IPS DF 4.7 (cell line): ENCODE measurements around the gene KRTAP19-4.

Source experiments
- DNase-seq: peaks from one replicate; pipeline ENCODE4 v3.0.0-alpha.2; 2013; ENCODE audit warnings: low spot score; ENCODE audit errors: extremely low read depth

KRTAP19-4 gene, protein sequence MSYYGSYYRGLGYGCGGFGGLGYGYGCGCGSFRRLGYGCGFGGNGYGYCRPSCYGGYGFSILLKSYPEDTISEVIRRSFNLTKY

DNA sequence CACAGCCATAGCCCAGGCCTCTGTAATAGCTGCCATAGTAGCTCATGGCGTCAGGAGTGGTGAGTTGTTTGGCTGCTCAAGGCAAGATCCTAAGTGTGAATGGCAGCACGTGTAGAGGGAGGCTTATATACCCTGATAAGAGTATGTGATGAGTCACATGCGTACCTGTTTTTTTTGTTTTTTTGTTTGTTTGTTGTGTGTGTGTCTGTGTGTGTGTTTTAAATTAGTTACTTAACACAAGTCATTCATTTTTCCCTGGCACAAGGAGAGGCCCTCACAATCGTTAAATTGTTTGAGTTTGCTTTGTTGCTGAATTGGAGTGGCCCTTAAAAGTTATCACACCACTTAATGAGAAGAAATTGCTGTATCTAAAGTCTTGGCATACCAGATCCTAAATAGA is at the start of gene KRTAP19-4:
KRTAP19-4 (minus strand) TSS at position 101 of the 400 bp plus-strand sequence; CDS start at position 46, 55 bp downstream.
- DNase-seq = no peak

DNA sequence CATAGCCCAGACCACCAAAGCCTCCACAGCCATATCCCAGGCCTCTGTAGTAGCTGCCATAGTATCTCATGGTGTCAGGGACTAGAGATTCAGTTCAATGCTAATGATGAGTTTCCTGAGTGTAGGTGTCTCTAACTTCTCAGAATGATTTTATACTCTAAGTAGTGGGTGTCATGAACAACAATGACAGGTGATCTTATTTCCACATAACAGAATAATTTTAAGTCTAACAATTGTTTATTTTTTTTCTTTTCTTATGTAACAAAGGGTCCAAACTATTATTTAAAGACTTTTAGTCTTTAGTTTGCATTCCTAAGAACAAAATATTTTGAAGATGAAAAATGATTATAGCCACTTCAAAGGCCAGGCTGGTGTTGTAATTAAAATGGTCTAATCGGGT is 44.8 kb upstream of the KRTAP19-4 start, which contains the start of gene KRTAP19-6:
KRTAP19-6 (minus strand) TSS at position 101 of the 400 bp plus-strand sequence; CDS start at position 70, 31 bp downstream.
- DNase-seq = no peak

DNA sequence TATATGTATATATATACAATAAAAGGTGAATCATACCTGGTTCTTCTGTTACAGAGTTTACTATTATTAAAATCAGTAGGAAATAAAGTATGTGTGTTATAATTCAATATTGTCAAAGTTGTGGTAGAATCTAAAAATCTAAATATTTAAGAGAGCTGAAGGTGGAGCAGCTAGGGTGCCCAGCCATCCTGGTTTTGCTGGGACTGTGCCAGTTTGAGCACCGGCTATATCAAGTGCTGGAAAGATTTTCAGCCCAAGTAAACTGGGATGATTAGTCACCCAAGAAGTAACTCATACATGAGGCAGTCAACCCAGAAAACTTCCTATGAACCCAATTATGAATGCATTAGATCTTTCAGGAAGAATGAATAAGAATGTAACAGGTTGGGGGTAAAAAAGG is 21.9 kb upstream of the KRTAP19-4 start:
- DNase-seq = no peak

DNA sequence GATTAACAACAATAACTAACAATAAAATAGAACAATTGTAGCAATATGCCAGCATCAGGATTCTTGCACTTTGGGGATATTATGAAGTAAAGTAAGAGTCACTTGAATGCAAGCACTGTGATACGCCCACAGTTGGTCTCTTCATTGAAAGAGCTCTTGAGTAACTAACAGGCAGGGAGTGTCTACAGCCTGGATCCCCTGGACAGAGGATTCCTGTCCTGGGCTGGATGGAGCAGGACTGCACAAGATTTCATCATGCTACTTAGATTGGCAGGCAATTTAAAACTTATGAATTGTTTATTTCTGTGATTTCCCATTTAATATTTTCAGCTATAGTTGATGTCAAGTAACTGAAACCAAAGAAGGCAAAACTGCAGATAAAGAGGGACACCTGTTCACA is 18.7 kb upstream of the KRTAP19-4 start:
- DNase-seq = no peak

DNA sequence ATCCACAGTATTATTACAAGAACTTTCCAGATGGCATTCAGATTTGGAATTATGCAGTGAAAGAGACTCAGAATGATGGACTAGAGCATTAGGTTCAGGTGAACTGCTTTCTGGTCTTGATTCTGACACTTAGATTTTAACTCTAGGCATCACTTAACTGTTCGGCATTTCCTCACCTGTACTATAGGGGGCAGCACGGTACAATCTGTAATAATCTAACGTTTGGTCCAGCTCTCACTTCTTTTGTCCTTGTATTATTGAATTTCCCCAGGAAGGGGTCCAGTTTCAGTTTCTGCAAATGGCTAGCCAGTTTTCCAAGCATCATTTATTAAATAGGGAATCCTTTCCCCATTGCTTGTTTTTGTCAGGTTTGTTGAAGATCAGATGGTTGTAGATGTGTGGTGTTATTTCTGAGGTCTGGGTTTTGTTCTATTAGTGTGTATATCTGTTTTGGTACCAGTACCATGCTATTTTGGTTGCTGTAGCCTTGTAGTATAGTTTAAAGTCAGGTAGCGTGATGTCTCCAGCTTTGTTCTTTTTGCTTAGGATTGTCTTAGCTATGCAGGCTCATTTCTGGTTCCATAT is 8.7 kb upstream of the KRTAP19-4 start:
- peak; percentile 5 for DNase-seq

DNA sequence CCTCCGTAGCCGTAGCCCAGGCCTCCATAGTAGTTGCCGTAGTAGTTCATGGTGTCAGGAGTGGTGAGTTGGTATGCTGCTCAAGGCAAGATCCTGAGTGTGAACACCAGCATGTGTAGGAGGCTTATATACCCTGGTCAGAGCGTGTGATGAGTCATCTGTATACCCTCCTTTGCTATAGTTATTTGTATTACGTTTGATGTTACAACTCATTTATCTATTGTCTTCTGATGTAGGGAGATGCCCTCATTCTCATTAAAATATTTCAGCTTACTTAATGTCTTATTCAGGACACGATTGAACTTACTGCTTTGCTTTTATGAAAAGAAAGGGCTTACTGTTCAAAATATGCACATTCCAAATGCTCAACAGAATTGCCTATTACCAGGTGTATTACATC is 5.1 kb upstream of the KRTAP19-4 start, which contains the start of gene KRTAP19-5:
KRTAP19-5 (minus strand) TSS at position 101 of the 400 bp plus-strand sequence; CDS start at position 50, 51 bp downstream.
- DNase-seq = no peak

DNA sequence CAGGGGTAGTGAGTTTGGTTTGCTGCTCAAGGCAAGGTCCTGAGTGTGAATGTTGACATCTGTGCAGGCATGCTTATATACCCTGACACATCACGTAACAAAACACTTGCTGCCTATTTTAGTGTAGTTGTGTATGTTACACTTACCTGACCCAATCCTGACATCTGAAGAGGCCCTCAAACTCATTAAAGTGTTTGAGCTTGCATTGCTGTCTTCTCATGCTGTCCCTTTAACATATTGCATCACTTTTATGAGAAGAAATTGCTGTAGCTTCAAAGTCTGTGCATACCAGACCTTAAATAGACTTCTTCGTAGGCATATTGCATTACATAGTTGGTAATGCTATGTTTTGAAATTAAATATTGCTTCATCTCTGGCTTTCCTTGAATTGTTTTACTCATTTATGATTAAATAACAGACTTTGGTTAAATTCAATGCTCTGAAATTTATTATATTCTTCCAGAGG is 5.0 kb downstream of the KRTAP19-4 start, which contains the start of gene KRTAP19-3:
KRTAP19-3 (minus strand) TSS at position 51 of the 466 bp plus-strand sequence. CDS start 56 bp downstream, outside the sequence.
- no peak for DNase-seq

DNA sequence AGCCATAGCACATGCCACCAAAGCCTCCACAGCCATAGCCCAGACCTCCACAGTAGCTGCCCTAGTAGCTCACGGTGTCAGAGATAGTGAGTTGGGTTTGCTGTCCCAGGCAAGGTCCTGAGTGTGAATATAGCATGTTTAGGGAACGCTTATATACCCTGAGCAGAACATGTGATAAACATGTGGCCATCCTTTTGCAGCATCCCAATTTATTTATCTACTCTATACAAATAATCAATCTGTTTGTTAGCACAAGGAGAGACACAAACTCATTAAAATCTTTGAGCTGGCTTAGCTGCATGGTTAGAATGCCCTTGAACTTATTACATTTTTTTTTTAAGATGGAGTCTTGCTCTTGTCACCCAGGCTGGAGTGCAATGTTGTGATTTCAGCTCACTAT is 9.6 kb downstream of the KRTAP19-4 start, which contains the start of gene KRTAP19-2:
KRTAP19-2 (minus strand) TSS at position 101 of the 400 bp plus-strand sequence; CDS start at position 13, 88 bp downstream.
- DNase-seq = no peak

DNA sequence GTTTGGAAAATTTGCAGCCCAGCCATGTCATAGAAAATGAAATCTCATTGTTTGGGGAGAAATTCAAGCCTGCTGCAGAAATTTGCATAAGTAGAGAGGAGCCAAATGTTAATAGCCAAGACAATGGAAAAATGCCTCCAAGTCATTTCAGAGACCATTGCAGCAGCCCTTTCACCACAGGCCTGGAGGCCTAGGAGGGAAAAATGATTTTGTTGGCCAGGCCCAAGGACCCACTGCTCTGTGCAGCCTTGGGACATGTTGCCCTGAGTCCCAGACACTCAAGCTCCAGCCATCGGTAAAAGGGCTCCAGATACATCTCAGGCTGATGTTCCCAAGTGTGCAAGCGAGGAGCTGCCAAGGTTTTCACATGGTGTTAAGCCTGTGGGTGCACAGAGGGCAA is 10.8 kb downstream of the KRTAP19-4 start:
- no peak for DNase-seq

DNA sequence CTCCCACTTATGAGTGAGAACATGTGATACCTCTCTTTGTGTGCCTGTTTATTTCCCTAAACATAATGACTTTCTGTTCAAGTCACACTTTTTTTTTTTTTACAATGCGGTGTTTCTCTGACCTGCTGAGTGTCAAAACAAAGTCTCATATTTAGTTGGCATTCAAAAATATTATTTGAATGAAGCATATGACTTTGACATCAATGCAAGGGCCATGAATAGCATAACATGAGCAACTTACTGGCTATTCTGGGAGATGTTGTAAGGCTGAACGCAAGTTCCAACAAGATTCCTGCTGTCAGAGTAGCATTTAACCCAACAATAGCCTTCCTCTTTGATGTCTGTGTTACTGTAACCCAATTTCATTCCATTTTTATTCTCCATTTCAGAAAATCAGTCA is 14.8 kb downstream of the KRTAP19-4 start:
- no peak for DNase-seq

DNA sequence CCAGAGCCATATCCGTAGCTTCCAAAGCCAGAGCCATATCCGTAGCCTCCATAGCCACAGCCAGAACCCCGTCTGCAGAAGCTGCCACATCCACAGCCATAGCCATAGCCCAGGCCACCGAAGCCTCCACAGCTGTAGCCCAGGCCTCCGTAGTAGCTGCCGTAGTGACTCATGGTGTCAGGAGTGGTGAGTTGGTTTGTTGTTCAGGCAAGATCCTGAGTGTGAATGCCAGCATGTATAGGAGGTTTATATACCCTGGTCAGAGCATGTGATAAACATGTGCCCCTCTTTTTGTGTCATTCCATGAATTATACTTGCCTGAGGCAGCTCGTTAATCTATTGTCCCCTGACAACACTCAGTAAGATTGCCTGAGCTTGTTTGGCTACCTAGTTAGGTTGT is 16.8 kb downstream of the KRTAP19-4 start, which contains the start of gene KRTAP19-1:
KRTAP19-1 (minus strand) TSS at position 223 of the 400 bp plus-strand sequence; CDS start at position 173, 50 bp downstream.
- DNase-seq = no peak

DNA sequence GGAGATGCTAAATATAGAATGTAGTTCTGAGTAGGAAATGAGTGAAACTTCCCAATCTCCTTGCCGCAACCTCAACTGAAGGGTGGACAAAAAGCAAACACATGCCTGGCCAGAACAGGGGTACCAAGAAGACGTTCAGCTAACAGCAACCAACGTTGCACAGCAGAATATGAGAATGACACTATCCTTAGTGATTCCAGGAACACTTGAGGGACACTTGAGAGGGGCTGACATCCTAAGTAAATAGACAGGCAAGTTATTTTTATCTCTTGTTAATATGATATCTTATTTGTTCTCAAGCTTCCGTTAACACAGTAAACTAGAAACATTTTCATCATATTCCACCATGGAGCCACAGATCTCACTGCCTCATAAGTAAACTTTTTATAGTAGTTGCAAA is 17.7 kb downstream of the KRTAP19-4 start:
- no peak for DNase-seq

DNA sequence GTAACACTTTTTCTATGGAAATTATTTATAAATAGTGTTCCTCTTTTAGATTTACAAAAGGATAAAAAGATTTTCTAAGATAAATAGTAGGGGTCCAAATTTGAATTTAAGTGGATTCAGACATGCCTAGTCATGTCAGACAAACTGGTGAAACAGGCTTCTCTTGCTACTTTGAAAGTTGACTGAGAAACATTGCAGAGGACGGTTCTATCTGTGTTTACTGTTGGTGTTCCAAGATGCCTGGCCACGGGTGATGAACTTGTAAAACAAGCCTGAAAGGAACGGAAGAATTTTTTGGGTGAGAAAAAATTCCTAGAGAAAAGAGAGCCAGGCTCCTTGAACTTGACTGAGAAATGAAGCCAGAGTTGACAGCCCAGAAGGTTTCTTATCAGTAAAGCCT is 19.0 kb downstream of the KRTAP19-4 start:
- DNase-seq = no peak

DNA sequence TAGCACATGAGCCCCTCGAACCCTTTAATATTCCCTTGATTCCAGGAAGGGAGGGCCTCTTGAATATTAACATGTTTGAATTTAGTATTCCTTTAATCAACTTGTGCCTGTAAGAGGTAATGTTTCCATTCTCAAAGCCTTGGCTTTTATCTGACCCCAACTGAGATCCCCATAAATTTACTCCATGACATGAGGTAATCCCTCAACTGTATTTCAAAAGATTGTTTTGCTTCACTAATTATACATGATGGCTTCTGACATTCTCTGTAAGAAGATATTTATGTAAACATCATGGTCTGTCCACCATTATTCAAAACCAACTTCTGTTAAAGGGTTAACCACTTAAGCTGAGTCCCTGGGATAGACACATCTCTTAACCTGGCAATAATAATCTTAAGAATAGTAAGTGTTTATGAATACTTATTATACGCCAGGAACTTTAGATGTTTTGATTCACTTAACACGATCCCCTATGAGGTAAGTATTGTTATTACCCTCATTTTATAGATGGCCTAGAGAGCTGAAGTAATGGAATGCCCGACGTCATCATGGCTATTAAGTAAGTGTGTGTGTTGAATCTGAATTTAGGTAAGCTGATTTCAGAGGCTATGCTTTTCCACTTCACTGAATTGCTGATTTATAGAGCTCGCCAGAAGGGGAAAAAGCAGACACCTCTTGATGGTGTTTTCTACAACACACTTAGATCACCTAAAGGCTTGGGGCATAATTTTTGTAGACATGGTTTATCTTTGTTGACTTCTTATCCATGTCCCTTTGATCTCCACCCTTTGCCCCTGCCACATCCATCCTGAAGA is 27.9 kb downstream of the KRTAP19-4 start:
- no peak for DNase-seq

DNA sequence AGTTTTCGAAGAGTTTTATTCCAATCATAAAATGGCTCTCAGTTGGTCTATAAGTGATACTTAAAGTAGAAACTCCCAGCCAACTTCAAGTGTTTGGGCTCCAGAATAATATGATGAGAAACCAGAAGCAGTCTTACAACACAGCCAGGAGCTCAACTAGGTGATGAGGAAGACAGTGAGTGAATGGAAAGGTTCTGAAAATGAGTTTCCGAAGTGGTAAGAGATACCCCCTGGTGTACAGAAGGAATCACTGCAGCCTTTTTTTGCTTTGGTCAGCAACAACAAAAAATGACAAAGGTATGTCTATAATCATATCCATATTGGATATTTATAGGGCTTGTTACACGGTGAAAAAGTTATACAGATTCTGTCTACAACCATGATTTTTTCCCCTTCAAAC is 33.3 kb downstream of the KRTAP19-4 start:
- DNase-seq = no peak

DNA sequence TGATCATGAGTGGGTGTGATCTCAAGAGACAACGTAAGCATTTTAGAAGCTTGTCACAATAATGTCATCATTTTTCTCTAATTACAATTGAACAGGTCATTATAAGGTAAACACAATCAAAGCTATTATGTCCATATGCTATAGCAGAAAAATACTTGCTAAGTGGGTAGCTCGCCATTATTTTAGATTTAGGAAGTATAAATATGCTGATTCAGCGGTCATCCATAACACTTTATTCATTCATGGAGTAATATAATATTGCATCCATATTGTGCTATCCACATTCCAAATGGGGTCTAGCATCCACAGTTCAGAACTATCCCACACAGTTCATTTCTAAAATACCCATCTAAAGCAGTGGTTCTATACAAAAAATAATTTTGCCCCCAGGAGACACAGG is 48.5 kb downstream of the KRTAP19-4 start:
- DNase-seq = no peak

DNA sequence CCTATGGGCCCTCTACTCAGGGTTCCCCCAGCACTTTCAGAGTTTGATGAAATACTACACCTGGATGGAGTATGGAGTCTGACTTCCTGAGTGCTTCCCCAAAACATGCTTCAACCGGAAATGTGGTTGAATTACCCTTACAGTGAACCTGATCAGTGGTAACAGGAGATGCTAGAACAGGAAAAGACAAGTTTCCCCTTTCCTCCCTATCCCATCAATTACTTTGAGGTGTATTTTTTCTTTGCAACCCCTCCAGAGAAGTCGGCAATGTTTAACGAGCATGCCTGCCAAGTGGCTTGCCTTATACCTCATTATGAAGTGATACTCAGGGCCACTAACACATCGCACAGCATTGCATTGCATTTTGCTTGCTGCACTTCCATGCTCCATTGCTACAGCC is 49.9 kb downstream of the KRTAP19-4 start:
- no peak for DNase-seq
